Ishikawa (cell line): ENCODE results near the gene GPATCH1.

Experiments
- RAD21 ChIP-seq: IDR thresholded peaks from 2 replicates; pipeline ENCODE4 v1.6.1; 2012; ENCODE audit warnings: low read depth
- YY1 ChIP-seq: IDR thresholded peaks from 2 replicates; pipeline ENCODE4 v1.6.1; 2012; ENCODE audit warnings: low read depth
- TF ChIP-seq, protein P1 (sequence below): IDR thresholded peaks from 2 replicates; pipeline ENCODE4 v1.6.1; 2012; ENCODE audit warnings: low read depth, mild to moderate bottlenecking

DNA sequence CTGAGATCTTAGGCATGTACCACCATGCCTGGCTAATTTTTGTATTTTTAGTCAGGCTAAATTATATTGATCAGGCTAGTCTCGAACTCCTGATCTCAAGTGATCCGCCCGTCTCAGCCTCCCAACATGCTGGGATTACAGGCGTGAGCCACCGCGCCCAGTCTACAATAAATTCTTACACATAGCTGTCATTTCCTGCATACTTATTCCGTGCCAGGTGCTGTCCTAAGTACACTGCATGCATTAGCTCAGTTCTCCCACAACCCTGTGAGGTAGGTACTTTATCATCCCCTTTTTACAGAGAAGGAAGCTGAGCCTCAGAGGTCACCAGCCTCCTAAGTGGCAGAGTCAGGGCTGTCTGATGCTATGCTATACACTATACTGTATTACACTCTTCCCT, 9.1 kb upstream of the GPATCH1 start:
- TF ChIP-seq YY1, result no peak
- no peak for TF ChIP-seq RAD21
- TF ChIP-seq, protein P1, sequence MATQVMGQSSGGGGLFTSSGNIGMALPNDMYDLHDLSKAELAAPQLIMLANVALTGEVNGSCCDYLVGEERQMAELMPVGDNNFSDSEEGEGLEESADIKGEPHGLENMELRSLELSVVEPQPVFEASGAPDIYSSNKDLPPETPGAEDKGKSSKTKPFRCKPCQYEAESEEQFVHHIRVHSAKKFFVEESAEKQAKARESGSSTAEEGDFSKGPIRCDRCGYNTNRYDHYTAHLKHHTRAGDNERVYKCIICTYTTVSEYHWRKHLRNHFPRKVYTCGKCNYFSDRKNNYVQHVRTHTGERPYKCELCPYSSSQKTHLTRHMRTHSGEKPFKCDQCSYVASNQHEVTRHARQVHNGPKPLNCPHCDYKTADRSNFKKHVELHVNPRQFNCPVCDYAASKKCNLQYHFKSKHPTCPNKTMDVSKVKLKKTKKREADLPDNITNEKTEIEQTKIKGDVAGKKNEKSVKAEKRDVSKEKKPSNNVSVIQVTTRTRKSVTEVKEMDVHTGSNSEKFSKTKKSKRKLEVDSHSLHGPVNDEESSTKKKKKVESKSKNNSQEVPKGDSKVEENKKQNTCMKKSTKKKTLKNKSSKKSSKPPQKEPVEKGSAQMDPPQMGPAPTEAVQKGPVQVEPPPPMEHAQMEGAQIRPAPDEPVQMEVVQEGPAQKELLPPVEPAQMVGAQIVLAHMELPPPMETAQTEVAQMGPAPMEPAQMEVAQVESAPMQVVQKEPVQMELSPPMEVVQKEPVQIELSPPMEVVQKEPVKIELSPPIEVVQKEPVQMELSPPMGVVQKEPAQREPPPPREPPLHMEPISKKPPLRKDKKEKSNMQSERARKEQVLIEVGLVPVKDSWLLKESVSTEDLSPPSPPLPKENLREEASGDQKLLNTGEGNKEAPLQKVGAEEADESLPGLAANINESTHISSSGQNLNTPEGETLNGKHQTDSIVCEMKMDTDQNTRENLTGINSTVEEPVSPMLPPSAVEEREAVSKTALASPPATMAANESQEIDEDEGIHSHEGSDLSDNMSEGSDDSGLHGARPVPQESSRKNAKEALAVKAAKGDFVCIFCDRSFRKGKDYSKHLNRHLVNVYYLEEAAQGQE, result no peak
